ENCODE measurements around the gene AP1S3. TPM values are rescaled to one million over a fixed set of nuclear protein-coding genes. Genes with fewer than 3 reads are reported as not detected.
"Not testable (repeated sequence)": the region's sequence is repeated elsewhere in the genome, so short reads cannot be mapped to it uniquely, and the experiment has no call there.

The AP1S3 gene
- total RNA-seq, 1 experiment from 2014 or later, result 2.3 TPM

DNA sequence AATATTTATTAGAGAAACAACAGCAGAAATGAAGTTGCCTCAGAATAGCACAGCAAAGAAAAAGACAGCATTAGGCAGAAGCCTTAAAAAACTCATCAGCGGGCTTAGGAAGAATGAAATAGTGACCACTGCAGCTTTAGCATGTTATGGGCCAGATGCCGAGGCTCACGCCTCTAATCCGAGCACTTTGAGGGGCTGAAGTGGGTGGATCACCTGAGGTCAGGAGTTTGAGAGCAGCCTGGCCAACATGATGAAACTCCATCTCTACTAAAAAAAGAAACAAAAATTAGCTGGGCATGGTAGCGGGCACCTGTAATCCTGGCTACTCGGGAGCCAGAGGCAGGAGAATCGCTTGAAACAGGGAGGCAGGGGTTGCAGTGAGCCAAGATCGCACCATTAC is 32.4 kb downstream of the AP1S3 start:
- Histone ChIP-seq H3K9me3 (ENCODE audit: low read length) (no peaks in the 10 kb centered on the region), H3K4me2 (ENCODE audit: low read depth, low read length, poor library complexity, severe bottlenecking) (no peak overlapping the region), H3K9me2 (replicated peaks; ENCODE audit: insufficient read depth, low read length) (no peaks in the 10 kb centered on the region), H3K9ac (ENCODE audit: low read length) (no peak overlapping the region), H4K20me1 (ENCODE audit: insufficient read depth, low read depth, low read length) (no peaks in the 10 kb centered on the region), H2AFZ (ENCODE audit: low read length) (no peak overlapping the region), H3K4me3 (ENCODE audit: low read length) (no peak overlapping the region), H3K27me3 (ENCODE audit: low read length) (0 out of 2 replicates have a peak, but pooled peaks cover 2% of the 10 kb centered on the region), H3K4me1 (ENCODE audit: low read length) (peaks cover 13% of the 10 kb centered on the region), H3K79me2 (ENCODE audit: low read length) (no peaks in the 10 kb centered on the region), H3K36me3 (ENCODE audit: insufficient read depth, low read length) (no peaks in the 10 kb centered on the region), H3K27ac (ENCODE audit: low read length) (no peak overlapping the region)
- DNase-seq, result no peak

DNA sequence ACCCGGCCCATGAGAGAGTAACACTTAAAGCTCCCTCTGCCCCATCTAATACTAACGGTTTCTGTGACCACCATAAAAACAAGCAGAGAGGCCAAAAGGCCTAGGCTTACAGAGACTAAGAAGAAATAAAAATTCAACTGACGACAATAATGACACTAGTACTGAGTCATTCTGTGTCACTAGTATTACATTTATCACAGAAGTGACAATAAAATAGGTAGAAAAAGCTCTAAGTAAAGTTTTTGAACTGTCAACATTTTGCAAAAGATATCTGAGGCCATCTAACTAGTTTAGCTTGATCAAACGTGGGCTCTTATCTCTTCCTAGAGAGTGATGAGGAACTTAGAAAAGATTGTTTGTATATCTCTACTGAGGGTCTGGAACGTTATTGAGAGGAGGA is 35.6 kb downstream of the AP1S3 start:
- H3K9ac ChIP-seq (ENCODE audit: low read length), result no peak overlapping the region
- no peak overlapping the region for H3K27ac ChIP-seq (ENCODE audit: low read length)
- H3K4me2 ChIP-seq (ENCODE audit: low read depth, low read length, poor library complexity, severe bottlenecking), result no peak overlapping the region
- no peak overlapping the region for H3K4me3 ChIP-seq (ENCODE audit: low read length)
- DNase-seq, result no peak
- no peaks in the 10 kb centered on the region for H3K36me3 ChIP-seq (ENCODE audit: insufficient read depth, low read length)
- peaks cover 34% of the 10 kb centered on the region for H3K4me1 ChIP-seq (ENCODE audit: low read length)
- H2AFZ ChIP-seq (ENCODE audit: low read length), result no peak overlapping the region
- no peaks in the 10 kb centered on the region for H3K9me3 ChIP-seq (ENCODE audit: low read length)
- H3K9me2 ChIP-seq (replicated peaks; ENCODE audit: insufficient read depth, low read length), result no peaks in the 10 kb centered on the region
- no peaks in the 10 kb centered on the region for H4K20me1 ChIP-seq (ENCODE audit: insufficient read depth, low read depth, low read length)
- no peaks in the 10 kb centered on the region for H3K79me2 ChIP-seq (ENCODE audit: low read length)
- 0 out of 2 replicates have a peak, but pooled peaks cover 2% of the 10 kb centered on the region for H3K27me3 ChIP-seq (ENCODE audit: low read length)

DNA sequence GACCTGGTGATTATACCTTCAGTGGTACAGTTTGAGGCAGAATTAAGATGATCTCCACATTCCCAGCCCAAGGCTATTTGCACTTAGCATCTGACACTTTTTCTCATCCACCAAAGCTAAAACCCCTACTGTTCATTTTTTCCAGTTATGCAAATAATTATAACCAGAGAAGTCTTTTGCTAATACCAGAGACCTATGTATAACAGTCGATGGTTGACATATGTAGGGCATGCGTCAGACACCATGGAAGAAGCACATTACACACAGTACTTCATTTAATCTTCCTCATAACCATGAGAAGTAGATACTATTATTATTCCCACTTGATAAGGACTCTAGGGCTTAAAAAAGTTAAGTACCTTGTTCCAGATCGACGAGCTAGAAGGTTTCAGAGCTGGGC is 36.5 kb downstream of the AP1S3 start:
- Histone ChIP-seq H3K9me2 (replicated peaks; ENCODE audit: insufficient read depth, low read length) (no peaks in the 10 kb centered on the region), H3K4me1 (ENCODE audit: low read length) (peaks cover 34% of the 10 kb centered on the region), H3K9me3 (ENCODE audit: low read length) (no peaks in the 10 kb centered on the region), H3K36me3 (ENCODE audit: insufficient read depth, low read length) (no peaks in the 10 kb centered on the region), H3K27me3 (ENCODE audit: low read length) (0 out of 2 replicates have a peak, but pooled peaks cover 2% of the 10 kb centered on the region), H3K4me2 (ENCODE audit: low read depth, low read length, poor library complexity, severe bottlenecking) (no peak overlapping the region), H3K27ac (ENCODE audit: low read length) (no peak overlapping the region), H3K4me3 (ENCODE audit: low read length) (no peak overlapping the region), H4K20me1 (ENCODE audit: insufficient read depth, low read depth, low read length) (no peaks in the 10 kb centered on the region), H3K79me2 (ENCODE audit: low read length) (no peaks in the 10 kb centered on the region), H3K9ac (ENCODE audit: low read length) (no peak overlapping the region), H2AFZ (ENCODE audit: low read length) (no peak overlapping the region)
- DNase-seq, result no peak

DNA sequence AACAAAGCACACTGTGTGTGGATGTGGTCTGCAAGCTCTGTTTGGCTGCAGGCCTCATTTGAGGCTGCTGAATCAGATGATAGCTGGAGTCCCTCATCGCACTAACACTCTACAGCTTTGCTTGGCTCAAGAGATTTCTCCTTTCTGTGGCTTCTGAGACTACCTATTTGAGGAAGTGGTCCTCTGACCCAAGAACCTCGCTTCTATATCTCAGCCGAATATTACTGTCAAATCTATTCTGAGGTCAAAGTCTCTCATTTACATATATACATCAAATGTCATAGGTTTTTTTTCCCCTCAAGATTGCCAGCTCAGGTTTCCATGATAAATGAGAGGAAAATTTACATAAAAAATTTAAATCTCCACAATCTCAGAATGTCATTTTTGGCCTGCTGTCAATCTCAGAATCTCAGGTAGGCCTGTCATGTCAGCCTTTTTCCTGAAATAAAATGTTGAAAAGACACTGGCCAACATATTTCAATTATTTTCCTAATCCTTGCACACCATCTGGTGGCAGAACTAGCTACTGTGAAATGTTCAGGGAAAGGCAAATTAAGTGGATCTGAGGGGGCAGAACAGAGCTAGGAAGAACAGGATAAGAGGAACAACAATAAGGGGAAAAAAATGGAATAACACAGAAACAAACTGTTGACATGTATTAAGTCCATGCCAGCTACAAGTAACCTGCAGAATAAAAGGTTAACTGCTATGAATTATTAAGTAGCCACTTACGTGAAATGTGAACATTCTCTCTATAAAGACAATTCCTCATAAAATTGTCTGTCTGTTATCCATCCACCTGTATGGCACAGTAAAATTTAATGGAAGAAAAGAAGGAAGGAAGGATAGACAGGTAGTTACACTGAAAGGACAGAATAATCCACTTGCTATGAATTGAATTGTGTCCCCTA is 39.3 kb downstream of the AP1S3 start:
- H3K27me3 ChIP-seq (ENCODE audit: low read length), result no peaks in the 10 kb centered on the region
- no peak overlapping the region for H2AFZ ChIP-seq (ENCODE audit: low read length)
- no peak overlapping the region for H3K4me3 ChIP-seq (ENCODE audit: low read length)
- peak overlapping the region; percentile 70 for H3K27ac ChIP-seq (ENCODE audit: low read length)
- H3K9me3 ChIP-seq (ENCODE audit: low read length), result no peaks in the 10 kb centered on the region
- no peaks in the 10 kb centered on the region for H3K9me2 ChIP-seq (replicated peaks; ENCODE audit: insufficient read depth, low read length)
- no peaks in the 10 kb centered on the region for H4K20me1 ChIP-seq (ENCODE audit: insufficient read depth, low read depth, low read length)
- DNase-seq, result peak; percentile 93
- peak overlapping the region; percentile 44 for H3K4me2 ChIP-seq (ENCODE audit: low read depth, low read length, poor library complexity, severe bottlenecking)
- no peak overlapping the region for H3K9ac ChIP-seq (ENCODE audit: low read length)
- H3K36me3 ChIP-seq (ENCODE audit: insufficient read depth, low read length), result no peaks in the 10 kb centered on the region
- H3K79me2 ChIP-seq (ENCODE audit: low read length), result no peaks in the 10 kb centered on the region
- peaks cover 31% of the 10 kb centered on the region for H3K4me1 ChIP-seq (ENCODE audit: low read length)

DNA sequence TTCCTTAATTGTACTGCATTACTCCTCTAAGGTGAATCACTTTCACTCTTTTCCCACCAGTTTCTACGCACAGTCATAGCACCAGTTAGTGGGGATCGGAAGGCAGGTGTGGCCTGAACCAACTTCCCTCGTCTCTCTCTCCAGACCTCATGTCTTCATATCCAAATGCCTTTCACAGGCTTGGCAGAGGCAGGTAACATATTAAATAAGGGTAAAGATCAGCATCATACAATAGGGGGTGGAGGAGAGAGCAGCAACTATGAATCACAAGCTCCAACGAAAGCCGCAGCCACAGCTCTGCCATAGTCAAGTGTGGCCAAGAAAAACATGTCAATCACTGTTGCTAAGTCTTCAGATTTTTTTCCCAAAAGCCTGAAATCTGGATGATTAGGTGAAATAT is 40.3 kb downstream of the AP1S3 start:
- Histone ChIP-seq H3K4me3 (ENCODE audit: low read length) (no peak overlapping the region), H2AFZ (ENCODE audit: low read length) (no peak overlapping the region), H3K4me1 (ENCODE audit: low read length) (peaks cover 31% of the 10 kb centered on the region), H3K27me3 (ENCODE audit: low read length) (no peaks in the 10 kb centered on the region), H3K4me2 (ENCODE audit: low read depth, low read length, poor library complexity, severe bottlenecking) (peak overlapping the region; percentile 44), H3K27ac (ENCODE audit: low read length) (no peak overlapping the region; the same call in 1 of the 2 replicates), H4K20me1 (ENCODE audit: insufficient read depth, low read depth, low read length) (no peaks in the 10 kb centered on the region), H3K9ac (ENCODE audit: low read length) (no peak overlapping the region), H3K9me2 (replicated peaks; ENCODE audit: insufficient read depth, low read length) (no peaks in the 10 kb centered on the region), H3K9me3 (ENCODE audit: low read length) (no peaks in the 10 kb centered on the region), H3K36me3 (ENCODE audit: insufficient read depth, low read length) (no peaks in the 10 kb centered on the region), H3K79me2 (ENCODE audit: low read length) (no peaks in the 10 kb centered on the region)
- DNase-seq, result no peak

DNA sequence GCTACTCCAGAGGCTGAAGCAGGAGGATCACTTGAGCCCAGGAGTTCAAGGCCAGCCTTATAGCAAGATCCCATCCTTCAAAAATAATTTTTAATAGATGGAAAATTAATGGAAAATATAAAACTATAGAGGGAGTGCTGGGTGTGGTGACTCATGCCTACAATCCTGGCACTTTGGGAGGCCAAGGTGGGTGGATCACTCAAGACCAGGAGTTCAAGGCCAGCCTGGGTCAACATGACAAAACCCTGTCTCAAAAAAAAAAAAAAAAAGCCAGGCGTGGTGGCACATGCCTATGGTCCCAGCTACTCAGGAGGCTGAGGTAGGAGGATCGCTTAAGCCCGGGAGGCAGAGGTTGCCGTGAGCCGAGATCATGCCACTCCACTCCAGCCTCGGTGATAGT is 48.0 kb downstream of the AP1S3 start:
- Histone ChIP-seq H3K36me3 (ENCODE audit: insufficient read depth, low read length) (no peaks in the 10 kb centered on the region), H3K9me3 (ENCODE audit: low read length) (no peaks in the 10 kb centered on the region), H3K27me3 (ENCODE audit: low read length) (no peaks in the 10 kb centered on the region), H3K9ac (ENCODE audit: low read length) (no peak overlapping the region), H3K4me1 (ENCODE audit: low read length) (peaks cover 14% of the 10 kb centered on the region), H3K79me2 (ENCODE audit: low read length) (no peaks in the 10 kb centered on the region), H2AFZ (ENCODE audit: low read length) (no peak overlapping the region), H3K4me3 (ENCODE audit: low read length) (no peak overlapping the region), H3K4me2 (ENCODE audit: low read depth, low read length, poor library complexity, severe bottlenecking) (no peak overlapping the region), H3K27ac (ENCODE audit: low read length) (no peak overlapping the region), H4K20me1 (ENCODE audit: insufficient read depth, low read depth, low read length) (no peaks in the 10 kb centered on the region), H3K9me2 (replicated peaks; ENCODE audit: insufficient read depth, low read length) (no peaks in the 10 kb centered on the region)
- DNase-seq, result no peak

DNA sequence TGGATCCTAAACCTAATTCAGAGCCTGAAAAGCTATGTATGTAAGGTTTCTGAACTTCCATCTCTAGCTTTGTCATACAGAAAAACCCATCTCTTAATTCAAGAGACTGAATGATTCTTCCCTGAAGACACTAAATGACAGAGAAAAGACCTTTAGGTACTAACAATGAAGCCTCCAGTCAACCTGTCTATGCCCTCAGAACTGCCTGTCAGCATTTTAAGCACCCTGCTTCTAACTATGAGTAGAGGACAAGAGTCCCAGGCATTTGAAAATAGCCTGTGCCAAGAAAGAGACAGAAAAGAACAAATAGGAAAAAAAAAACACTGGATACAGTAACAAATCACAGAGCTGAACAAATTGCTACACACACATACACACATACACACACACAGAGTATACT is 48.6 kb downstream of the AP1S3 start:
- H3K4me2 ChIP-seq (ENCODE audit: low read depth, low read length, poor library complexity, severe bottlenecking), result no peak overlapping the region
- H3K27ac ChIP-seq (ENCODE audit: low read length), result no peak overlapping the region
- H3K9ac ChIP-seq (ENCODE audit: low read length), result no peak overlapping the region
- no peaks in the 10 kb centered on the region for H3K9me2 ChIP-seq (replicated peaks; ENCODE audit: insufficient read depth, low read length)
- H3K27me3 ChIP-seq (ENCODE audit: low read length), result no peaks in the 10 kb centered on the region
- no peaks in the 10 kb centered on the region for H4K20me1 ChIP-seq (ENCODE audit: insufficient read depth, low read depth, low read length)
- no peaks in the 10 kb centered on the region for H3K36me3 ChIP-seq (ENCODE audit: insufficient read depth, low read length)
- no peaks in the 10 kb centered on the region for H3K9me3 ChIP-seq (ENCODE audit: low read length)
- no peak overlapping the region for H3K4me3 ChIP-seq (ENCODE audit: low read length)
- H3K4me1 ChIP-seq (ENCODE audit: low read length), result peaks cover 14% of the 10 kb centered on the region
- no peak for DNase-seq
- no peaks in the 10 kb centered on the region for H3K79me2 ChIP-seq (ENCODE audit: low read length)
- H2AFZ ChIP-seq (ENCODE audit: low read length), result no peak overlapping the region

DNA sequence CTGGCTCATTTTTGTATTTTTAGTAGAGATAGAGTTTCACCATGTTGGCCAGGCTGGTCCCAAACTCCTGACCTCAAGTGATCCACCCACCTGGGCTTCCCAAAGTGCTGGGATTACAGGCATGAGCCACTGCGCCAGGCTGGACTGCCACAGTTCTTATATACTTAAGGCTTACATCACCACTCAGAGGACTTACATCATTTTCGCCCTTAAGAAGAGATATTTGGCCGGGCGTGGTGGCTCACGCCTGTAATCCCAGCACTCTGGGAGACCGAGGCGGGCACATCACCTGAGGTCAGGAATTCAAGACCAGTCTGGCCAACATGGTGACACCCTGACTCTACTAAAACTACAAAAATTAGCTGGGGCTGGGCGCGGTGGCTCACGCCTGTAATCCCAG is 49.3 kb downstream of the AP1S3 start:
- H2AFZ ChIP-seq (ENCODE audit: low read length); H3K36me3 ChIP-seq (ENCODE audit: insufficient read depth, low read length); H3K4me3 ChIP-seq (ENCODE audit: low read length); H3K27ac ChIP-seq (ENCODE audit: low read length); H3K9me3 ChIP-seq (ENCODE audit: low read length); H3K9me2 ChIP-seq (replicated peaks; ENCODE audit: insufficient read depth, low read length); H3K4me2 ChIP-seq (ENCODE audit: low read depth, low read length, poor library complexity, severe bottlenecking); H3K27me3 ChIP-seq (ENCODE audit: low read length); H3K9ac ChIP-seq (ENCODE audit: low read length); H4K20me1 ChIP-seq (ENCODE audit: insufficient read depth, low read depth, low read length); DNase-seq; H3K79me2 ChIP-seq (ENCODE audit: low read length): not testable (repeated sequence)
- H3K4me1 ChIP-seq (ENCODE audit: low read length), result peaks cover 14% of the 10 kb centered on the region
